Fibroblast of mammary gland (primary cell): Measurements from ENCODE around the gene SLC30A5.
"Not testable (repeated sequence)": the region's sequence is repeated elsewhere in the genome, so short reads cannot be mapped to it uniquely, and the experiment has no call there.

Experiments used
- DNase-seq: peaks from one replicate; pipeline ENCODE4 v3.0.0-alpha.2; 2010; ENCODE audit warnings: low read depth
- H3K4me3 ChIP-seq: 2 replicates; pipeline ENCODE4 v1.5.1; 2011; ENCODE audit warnings: low read depth, mild to moderate bottlenecking, low read length, moderate library complexity; ENCODE audit not compliant: control insufficient read depth
- TF ChIP-seq, protein P1 (sequence below): conservative IDR thresholded peaks from 2 replicates; pipeline ENCODE4 v1.5.1; 2011; ENCODE audit warnings: low read depth, low read length, inconsistent platforms; ENCODE audit not compliant: control insufficient read depth, insufficient read depth

The SLC30A5 gene

DNA sequence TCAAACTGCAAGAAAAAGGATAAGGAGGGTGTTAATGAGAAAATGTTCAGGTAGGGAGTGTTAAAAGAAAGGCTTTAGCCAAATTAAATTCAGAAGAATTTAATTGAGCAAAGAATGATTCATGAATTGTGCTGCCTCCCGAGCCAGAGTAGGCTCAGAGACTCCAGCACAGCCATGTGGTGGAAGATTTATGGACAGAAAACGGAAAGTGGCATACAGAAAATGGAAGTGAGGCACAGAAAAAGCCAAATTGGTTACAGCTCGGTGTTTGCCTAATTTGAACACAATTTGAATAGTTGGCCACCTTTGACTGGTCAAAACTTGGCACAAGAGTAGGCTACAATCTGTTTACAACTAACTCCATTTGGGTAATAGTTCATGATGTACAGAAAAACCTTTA is 9.6 kb upstream of the SLC30A5 start:
- TF ChIP-seq, protein P1, sequence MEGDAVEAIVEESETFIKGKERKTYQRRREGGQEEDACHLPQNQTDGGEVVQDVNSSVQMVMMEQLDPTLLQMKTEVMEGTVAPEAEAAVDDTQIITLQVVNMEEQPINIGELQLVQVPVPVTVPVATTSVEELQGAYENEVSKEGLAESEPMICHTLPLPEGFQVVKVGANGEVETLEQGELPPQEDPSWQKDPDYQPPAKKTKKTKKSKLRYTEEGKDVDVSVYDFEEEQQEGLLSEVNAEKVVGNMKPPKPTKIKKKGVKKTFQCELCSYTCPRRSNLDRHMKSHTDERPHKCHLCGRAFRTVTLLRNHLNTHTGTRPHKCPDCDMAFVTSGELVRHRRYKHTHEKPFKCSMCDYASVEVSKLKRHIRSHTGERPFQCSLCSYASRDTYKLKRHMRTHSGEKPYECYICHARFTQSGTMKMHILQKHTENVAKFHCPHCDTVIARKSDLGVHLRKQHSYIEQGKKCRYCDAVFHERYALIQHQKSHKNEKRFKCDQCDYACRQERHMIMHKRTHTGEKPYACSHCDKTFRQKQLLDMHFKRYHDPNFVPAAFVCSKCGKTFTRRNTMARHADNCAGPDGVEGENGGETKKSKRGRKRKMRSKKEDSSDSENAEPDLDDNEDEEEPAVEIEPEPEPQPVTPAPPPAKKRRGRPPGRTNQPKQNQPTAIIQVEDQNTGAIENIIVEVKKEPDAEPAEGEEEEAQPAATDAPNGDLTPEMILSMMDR: no peak
- H3K4me3 ChIP-seq: no peak overlapping the region
- no peak for DNase-seq

DNA sequence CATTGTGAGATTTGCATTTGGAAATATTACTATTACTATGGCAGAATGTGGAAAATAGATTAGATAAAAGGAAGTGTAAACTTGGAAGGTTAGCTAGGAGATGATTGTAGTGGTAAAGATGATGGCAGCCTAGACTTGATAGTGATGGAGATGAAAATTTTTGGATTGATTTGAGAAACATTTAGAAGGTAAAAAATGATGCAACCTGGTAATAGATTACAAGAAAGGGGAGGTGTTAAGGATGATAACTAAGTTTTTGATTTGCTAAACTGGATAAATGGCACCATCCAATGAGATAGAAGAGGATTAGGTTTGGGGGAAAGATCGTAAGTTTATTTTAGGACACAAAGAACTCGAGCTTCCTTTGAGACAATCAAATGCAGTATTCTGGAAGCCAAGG is 8.9 kb upstream of the SLC30A5 start:
- DNase-seq: no peak
- TF ChIP-seq, protein P1: no peak
- no peak overlapping the region for H3K4me3 ChIP-seq

DNA sequence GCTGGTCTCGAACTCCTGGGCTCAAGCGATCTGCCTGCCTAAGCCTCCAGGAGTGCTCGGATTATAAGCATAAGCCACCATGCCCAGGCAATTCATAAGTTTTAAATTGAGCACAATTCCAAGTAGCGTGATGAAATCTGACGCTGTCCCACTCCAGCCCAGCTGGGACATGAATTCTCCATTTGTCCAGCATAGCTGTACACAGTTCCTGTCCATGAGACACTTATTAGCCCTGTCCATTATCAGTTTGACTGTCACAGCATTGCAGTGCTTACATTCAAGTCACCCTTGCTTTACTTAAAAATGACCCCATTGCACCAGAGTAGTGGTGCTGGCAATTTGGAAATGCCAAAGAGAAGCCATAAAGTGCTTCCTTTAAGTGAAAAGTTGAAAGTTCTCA is 7.6 kb upstream of the SLC30A5 start:
- H3K4me3 ChIP-seq: no peak overlapping the region
- TF ChIP-seq, protein P1: no peak
- no peak for DNase-seq

DNA sequence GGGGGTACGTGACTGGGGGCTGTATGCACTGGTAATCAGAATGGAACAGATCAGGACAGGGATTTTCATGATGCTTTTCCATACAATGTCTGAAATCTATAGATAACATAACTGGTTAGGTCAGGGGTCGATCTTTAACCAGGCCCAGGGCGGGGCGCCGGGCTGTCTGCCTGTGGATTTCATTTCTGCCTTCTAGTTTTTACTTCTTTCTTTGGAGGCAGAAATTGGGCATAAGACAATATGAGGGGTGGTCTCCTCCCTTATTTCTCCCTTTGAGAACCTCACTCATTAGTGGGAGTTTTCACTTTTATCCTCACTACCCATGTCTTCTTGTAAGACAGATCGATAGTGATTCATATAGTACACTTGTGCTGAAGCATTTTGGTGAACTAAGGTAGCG is 5.8 kb upstream of the SLC30A5 start:
- not testable (repeated sequence) for DNase-seq, H3K4me3 ChIP-seq

DNA sequence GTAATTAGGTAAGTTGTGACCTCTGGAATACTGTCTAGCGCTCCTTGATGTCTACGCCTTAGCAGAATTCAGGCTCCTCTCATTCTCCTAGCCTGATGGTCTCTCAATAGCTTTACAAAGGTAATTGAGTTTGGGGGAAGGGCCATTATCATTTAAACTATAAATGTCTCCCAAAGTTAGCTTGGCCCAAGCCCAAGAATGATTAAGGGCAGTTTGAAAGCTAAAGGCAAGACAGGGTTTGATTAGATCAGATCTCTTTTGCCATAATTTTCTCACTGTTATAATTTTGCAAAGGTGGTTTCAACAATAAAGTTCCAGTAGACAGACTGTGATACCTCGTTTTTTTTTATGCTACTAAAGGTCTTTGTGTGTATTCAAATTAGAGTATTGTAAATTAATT is 3.7 kb upstream of the SLC30A5 start:
- no peak for DNase-seq
- H3K4me3 ChIP-seq: no peak overlapping the region
- TF ChIP-seq, protein P1: no peak

DNA sequence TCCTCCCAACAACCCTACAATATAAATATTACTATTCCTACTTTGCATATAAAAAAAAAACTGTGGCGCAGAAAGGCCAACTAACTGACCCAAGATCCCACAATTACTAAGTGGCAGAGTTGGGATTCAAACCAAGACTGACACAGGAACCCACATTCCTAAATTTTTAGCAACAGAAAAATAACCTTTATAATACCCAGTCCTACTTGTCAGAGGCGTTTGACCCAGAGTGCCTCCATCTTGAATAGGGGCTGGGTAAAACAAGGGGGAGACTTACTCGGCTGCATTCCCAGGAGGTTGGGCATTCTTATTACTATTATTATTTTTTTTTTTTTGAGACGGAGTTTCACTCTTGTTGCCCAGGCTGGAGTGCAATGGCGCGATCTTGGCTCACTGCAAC is 2.0 kb upstream of the SLC30A5 start:
- DNase-seq: no peak
- no peak overlapping the region for H3K4me3 ChIP-seq
- TF ChIP-seq, protein P1: no peak

DNA sequence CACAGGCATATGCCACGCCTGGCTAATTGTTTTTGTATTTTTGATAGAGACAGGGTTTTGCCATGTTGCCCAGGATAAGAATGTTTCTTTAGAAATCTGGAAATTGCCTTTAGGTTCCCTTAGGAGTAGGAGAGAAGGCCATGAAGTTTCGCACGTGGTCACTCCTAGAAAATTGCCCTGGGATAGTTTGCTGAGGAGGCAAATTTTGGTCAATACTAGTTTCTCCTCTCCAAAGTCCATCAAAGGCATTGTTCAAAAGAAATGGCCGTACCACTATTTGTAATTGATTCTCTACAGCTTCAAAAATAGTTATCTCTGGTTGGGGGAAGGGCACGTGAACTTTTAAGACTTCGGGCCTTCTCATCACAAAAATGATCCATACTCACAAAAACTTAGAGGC is 845 bp upstream of the SLC30A5 start:
- TF ChIP-seq, protein P1: no peak
- no peak for DNase-seq
- H3K4me3 ChIP-seq: no peak overlapping the region
